ENCODE measurements around the gene PFDN2. TPM values are rescaled to one million over a fixed set of nuclear protein-coding genes. Genes with fewer than 3 reads are reported as not detected.
A peak's percentile ranks its signal among the peaks of the same experiment; 100 is the strongest.

The PFDN2 gene
- total RNA-seq, 4 donors from 2014 or later, result 26.2 to 40.8 (median 31.4) TPM

- H3K27me3 ChIP-seq, result no peaks in the 10 kb centered on the region
- WGBS, 2 donors (ENCODE audit: low coverage in 1 of 2), result 85 to 100% methylated on average over 2 to 3 of the region's 5 CpGs
- peaks cover 7 to 71% (median 36%) of the 10 kb centered on the region in 3 donors for H3K4me1 ChIP-seq
- no peak for ATAC-seq
- H3K9me3 ChIP-seq, result no peaks in the 10 kb centered on the region
- H3K4me3 ChIP-seq, result no peak overlapping the region
- no peak for TF ChIP-seq POLR2A (IDR thresholded peaks at IDR 0.05)
- H3K36me3 ChIP-seq, result peaks cover 0 to 49% of the 10 kb centered on the region in 2 donors
- H3K27ac ChIP-seq, result no peak overlapping the region
These were observed 46.0 kb upstream of the PFDN2 start for GRCh38 chr1:161163793-161164192.

DNA sequence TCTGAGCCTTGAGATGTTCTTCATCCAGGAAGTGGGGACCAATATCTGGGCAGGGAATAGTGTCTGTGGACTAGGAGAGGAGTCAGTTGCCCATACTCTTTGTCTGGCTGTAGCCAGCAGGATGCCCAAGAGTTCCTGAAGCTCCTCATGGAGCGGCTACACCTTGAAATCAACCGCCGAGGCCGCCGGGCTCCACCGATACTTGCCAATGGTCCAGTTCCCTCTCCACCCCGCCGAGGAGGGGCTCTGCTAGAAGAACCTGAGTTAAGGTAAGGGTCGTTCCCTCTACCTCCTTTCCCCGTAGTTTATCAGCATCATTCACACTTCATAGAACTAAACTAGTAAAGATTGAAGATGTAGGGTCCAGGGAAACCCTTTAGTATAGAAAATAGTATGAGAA lies 45.0 kb upstream of the PFDN2 start:
- WGBS, 2 donors (ENCODE audit: low coverage in 1 of 2), result 92% methylated on average over 2 of the region's 10 CpGs; no CpG with 5 or more reads in 1 of the 2 donors
- H3K4me3 ChIP-seq, result no peak overlapping the region

DNA sequence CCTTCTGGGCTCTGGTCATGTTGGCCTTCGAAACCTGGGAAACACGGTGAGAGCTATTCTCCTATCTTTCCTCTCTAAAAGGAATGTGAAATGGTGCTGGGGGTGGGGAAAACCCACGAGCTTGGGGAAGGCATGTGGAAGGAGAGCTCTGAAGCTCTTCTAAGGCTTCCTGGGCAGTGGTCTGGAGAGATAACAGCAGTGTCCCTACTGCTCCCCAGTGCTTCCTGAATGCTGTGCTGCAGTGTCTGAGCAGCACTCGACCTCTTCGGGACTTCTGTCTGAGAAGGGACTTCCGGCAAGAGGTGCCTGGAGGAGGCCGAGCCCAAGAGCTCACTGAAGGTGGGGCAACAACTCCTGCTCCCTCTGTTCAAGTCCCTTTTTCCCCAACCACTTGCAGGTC lies 44.2 kb upstream of the PFDN2 start:
- Histone ChIP-seq H3K9me3 (no peaks in the 10 kb centered on the region), H3K27ac (no peak overlapping the region), H3K4me1 (peaks cover 7 to 62% (median 31%) of the 10 kb centered on the region in 3 donors), H3K4me3 (no peak overlapping the region), H3K36me3 (peaks cover 0 to 61% of the 10 kb centered on the region in 2 donors), H3K27me3 (no peaks in the 10 kb centered on the region)
- 64 to 79% methylated on average over 5 to 6 of the region's 7 CpGs for WGBS, 2 donors (ENCODE audit: low coverage in 1 of 2)
- ATAC-seq, result no peak
- TF ChIP-seq POLR2A (IDR thresholded peaks at IDR 0.05), result no peak
- no peak for TF ChIP-seq POLR2AphosphoS5 (IDR thresholded peaks at IDR 0.05)
- TF ChIP-seq EP300 (IDR thresholded peaks at IDR 0.05), result no peak
- TF ChIP-seq, protein P1, sequence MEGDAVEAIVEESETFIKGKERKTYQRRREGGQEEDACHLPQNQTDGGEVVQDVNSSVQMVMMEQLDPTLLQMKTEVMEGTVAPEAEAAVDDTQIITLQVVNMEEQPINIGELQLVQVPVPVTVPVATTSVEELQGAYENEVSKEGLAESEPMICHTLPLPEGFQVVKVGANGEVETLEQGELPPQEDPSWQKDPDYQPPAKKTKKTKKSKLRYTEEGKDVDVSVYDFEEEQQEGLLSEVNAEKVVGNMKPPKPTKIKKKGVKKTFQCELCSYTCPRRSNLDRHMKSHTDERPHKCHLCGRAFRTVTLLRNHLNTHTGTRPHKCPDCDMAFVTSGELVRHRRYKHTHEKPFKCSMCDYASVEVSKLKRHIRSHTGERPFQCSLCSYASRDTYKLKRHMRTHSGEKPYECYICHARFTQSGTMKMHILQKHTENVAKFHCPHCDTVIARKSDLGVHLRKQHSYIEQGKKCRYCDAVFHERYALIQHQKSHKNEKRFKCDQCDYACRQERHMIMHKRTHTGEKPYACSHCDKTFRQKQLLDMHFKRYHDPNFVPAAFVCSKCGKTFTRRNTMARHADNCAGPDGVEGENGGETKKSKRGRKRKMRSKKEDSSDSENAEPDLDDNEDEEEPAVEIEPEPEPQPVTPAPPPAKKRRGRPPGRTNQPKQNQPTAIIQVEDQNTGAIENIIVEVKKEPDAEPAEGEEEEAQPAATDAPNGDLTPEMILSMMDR (IDR thresholded peaks at IDR 0.05), result no peak

More for the DNA sequence above, 45.0 kb upstream of the PFDN2 start:
- Histone ChIP-seq H3K27me3 (no peaks in the 10 kb centered on the region), H3K4me1 (peaks cover 7 to 69% (median 39%) of the 10 kb centered on the region in 3 donors), H3K27ac (peak overlapping the region in 1 of 4 donors; percentile 11), H3K9me3 (no peaks in the 10 kb centered on the region), H3K36me3 (peaks cover 0 to 53% of the 10 kb centered on the region in 2 donors)
- TF ChIP-seq EP300 (IDR thresholded peaks at IDR 0.05) (no peak), POLR2A (IDR thresholded peaks at IDR 0.05) (no peak), POLR2AphosphoS5 (IDR thresholded peaks at IDR 0.05) (no peak)
- TF ChIP-seq, protein P1 (IDR thresholded peaks at IDR 0.05), result no peak
- ATAC-seq, result no peak

DNA sequence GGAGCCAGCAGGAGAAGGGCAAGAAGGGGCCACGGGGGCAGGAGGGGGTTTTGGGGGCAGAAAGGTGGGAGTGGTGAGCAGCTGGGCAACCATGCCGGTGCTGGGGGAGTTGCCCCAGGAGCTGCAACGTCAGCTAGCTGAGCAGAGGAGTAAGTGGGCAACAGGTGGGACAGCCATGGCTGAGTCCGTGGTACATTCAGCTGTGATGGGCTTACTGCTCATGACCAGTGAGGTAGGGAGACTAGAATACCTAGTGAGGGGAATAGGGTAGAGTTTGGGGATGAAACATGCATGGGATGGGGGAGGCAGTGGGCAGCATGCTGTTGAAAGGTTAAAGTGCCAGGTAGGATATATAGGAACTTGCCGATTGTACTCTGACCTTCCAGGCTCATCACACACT lies 43.8 kb upstream of the PFDN2 start:
- Histone ChIP-seq H3K4me3 (no peak overlapping the region), H3K27ac (peak overlapping the region in 1 of 4 donors; percentile 92), H3K4me1 (peaks cover 7 to 58% (median 29%) of the 10 kb centered on the region in 3 donors), H3K9me3 (no peaks in the 10 kb centered on the region), H3K36me3 (peaks cover 0 to 65% of the 10 kb centered on the region in 2 donors), H3K27me3 (no peaks in the 10 kb centered on the region)
- no peak for ATAC-seq
- 75 to 76% methylated on average over 4 to 5 of the region's 5 CpGs for WGBS, 2 donors (ENCODE audit: low coverage in 1 of 2)
- no peak for TF ChIP-seq POLR2AphosphoS5 (IDR thresholded peaks at IDR 0.05)
- no peak for TF ChIP-seq POLR2A (IDR thresholded peaks at IDR 0.05)
- TF ChIP-seq EP300 (IDR thresholded peaks at IDR 0.05), result no peak
- TF ChIP-seq, protein P1 (IDR thresholded peaks at IDR 0.05), result no peak

GRCh38 chr1:161160671-161161145 lies 42.9 kb upstream of the PFDN2 start:
- 92 to 97% methylated on average over 6 to 10 of the region's 22 CpGs for WGBS, 2 donors (ENCODE audit: low coverage in 1 of 2)
- ATAC-seq, result no peak
- H3K4me1 ChIP-seq, result peaks cover 7 to 57% (median 29%) of the 10 kb centered on the region in 3 donors
- no peaks in the 10 kb centered on the region for H3K9me3 ChIP-seq
- peaks cover 0 to 66% of the 10 kb centered on the region in 2 donors for H3K36me3 ChIP-seq
- TF ChIP-seq, protein P1 (IDR thresholded peaks at IDR 0.05), result no peak
- TF ChIP-seq POLR2AphosphoS5 (IDR thresholded peaks at IDR 0.05) (no peak), EP300 (IDR thresholded peaks at IDR 0.05) (no peak), POLR2A (IDR thresholded peaks at IDR 0.05) (no peak)
- H3K27ac ChIP-seq, result peak overlapping the region in 2 of 4 donors; percentile 92 to 94
- H3K27me3 ChIP-seq, result no peaks in the 10 kb centered on the region
- H3K4me3 ChIP-seq, result peak overlapping the region in 1 of 2 donors; percentile 98
